ENCODE data around the gene MIDN. TPM values are rescaled to one million over a fixed set of nuclear protein-coding genes. Genes with fewer than 3 reads are reported as not detected.

The MIDN gene
- total RNA-seq, 4 donors from 2014 or later = 8.0 to 43.1 (median 12.2) TPM

- TF ChIP-seq, protein P1, sequence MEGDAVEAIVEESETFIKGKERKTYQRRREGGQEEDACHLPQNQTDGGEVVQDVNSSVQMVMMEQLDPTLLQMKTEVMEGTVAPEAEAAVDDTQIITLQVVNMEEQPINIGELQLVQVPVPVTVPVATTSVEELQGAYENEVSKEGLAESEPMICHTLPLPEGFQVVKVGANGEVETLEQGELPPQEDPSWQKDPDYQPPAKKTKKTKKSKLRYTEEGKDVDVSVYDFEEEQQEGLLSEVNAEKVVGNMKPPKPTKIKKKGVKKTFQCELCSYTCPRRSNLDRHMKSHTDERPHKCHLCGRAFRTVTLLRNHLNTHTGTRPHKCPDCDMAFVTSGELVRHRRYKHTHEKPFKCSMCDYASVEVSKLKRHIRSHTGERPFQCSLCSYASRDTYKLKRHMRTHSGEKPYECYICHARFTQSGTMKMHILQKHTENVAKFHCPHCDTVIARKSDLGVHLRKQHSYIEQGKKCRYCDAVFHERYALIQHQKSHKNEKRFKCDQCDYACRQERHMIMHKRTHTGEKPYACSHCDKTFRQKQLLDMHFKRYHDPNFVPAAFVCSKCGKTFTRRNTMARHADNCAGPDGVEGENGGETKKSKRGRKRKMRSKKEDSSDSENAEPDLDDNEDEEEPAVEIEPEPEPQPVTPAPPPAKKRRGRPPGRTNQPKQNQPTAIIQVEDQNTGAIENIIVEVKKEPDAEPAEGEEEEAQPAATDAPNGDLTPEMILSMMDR (IDR thresholded peaks at IDR 0.05; ENCODE audit: low read depth) = no peak
Observed at GRCh38 chr19:1257475-1258162, 9.2 kb downstream of the MIDN start.

GRCh38 chr19:1258163-1258492 lies 9.7 kb downstream of the MIDN start:
- TF ChIP-seq, protein P1 (IDR thresholded peaks at IDR 0.05; ENCODE audit: low read depth) = no peak

DNA sequence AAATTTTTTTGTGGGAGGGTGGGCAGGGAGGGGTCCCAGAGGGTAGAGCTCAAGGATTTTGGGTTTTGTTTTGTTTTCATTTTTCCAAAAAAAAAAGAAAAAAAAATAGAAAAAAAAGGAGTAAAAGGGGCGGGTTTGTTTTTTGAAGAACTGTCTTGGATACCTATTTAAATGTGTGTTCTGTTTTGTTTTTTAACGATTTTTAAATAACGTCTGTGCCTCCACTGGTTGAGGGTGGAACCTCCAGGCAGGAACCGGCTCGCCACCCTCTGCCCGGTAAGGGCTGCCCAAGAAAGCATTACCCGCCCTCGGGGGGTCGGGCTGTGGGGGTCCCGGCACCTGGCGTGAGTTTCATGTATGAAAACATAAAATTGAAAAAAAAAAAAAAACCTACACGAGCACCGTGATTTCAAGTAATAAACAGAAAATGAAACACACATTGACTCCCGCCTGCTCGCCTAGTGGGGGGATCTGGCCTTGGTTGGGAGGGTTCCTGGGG lies 10.4 kb downstream of the MIDN start:
- TF ChIP-seq, protein P1 (IDR thresholded peaks at IDR 0.05; ENCODE audit: low read depth) = no peak

GRCh38 chr19:1259206-1259875 lies 11.0 kb downstream of the MIDN start:
- TF ChIP-seq, protein P1 (IDR thresholded peaks at IDR 0.05; ENCODE audit: low read depth) = no peak

DNA sequence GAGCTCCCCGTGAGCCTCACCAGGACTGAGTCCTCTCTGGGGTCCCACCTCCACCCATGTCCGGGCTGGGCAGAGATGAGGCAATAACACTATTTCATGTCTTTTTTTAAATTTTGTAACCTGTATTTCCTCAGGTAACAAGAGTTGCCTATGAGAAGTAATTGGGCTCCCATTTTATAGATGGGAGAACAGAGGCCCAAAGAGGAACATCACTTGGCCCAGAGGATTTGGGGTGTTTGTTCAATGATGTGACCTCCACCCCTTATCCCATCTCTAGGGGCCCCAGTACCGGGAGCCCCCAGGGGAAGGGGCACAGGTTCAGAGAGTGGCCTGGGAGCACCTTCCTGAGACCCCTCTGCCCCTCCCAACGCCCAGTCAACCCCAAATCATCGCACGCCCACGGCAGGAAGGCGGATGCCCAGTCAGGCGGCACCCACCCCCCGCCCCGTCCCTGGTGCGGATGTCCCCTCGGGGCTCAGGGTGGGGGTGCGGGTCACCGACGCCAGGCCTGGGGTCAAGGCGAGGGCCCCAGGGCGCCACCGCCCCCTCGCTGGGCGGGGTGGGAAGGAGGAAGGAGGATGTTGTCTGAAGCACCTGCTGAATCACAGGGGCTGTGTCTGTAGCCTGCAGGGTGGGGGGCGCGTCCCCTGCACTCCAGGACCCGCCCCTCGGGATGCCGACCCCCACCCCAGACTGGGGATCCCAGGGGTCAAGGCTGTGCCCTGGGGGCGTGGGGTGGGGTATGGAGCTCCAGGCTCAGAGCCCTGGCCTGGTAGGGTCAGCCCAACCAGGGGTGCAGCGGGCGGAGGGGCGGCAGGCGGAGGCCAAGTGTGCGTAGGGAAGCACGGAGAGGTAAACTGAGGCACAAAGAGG lies 11.7 kb downstream of the MIDN start:
- TF ChIP-seq, protein P1 (IDR thresholded peaks at IDR 0.05; ENCODE audit: low read depth) = no peak

GRCh38 chr19:1260749-1261537 lies 12.6 kb downstream of the MIDN start:
- TF ChIP-seq, protein P1 (IDR thresholded peaks at IDR 0.05; ENCODE audit: low read depth) = no peak
